Activated naive CD4-positive, alpha-beta T cell treated with anti-CD3 and anti-CD28 coated beads, Interleukin-2, amount 50 U/mL, for 24 hours (primary cell): ENCODE data around the gene F8A1.
"Not testable (repeated sequence)": the region's sequence is repeated elsewhere in the genome, so short reads cannot be mapped to it uniquely, and the experiment has no call there.

Source experiments
- H3K27ac Mint-ChIP-seq: one replicate; pipeline ENCODE4 v1.8.0; 2021; ENCODE audit warnings: mild to moderate bottlenecking, mixed read lengths
- H3K27me3 Mint-ChIP-seq: one replicate; pipeline ENCODE4 v1.8.0; 2021; ENCODE audit warnings: mixed read lengths
- H3K36me3 Mint-ChIP-seq: one replicate; pipeline ENCODE4 v1.8.0; 2021; ENCODE audit warnings: mixed read lengths
- H3K4me1 Mint-ChIP-seq: one replicate; pipeline ENCODE4 v1.8.0; 2021; ENCODE audit warnings: mixed read lengths
- H3K4me3 Mint-ChIP-seq: one replicate; pipeline ENCODE4 v1.8.0; 2021; ENCODE audit warnings: mild to moderate bottlenecking, mixed read lengths
- H3K9me3 Mint-ChIP-seq: one replicate; pipeline ENCODE4 v1.8.0; 2021; ENCODE audit warnings: mixed read lengths

The F8A1 gene

GRCh38 chrX:154886069-154886788, at the start of gene F8A1:
Gene F8A1, plus strand, starts transcription at chrX:154886355. Its CDS starts 20 bp downstream, at chrX:154886375.
- not testable (repeated sequence) for H3K36me3 Mint-ChIP-seq, H3K4me1 Mint-ChIP-seq, H3K27ac Mint-ChIP-seq, H3K27me3 Mint-ChIP-seq, H3K9me3 Mint-ChIP-seq, H3K4me3 Mint-ChIP-seq

GRCh38 chrX:154840856-154841255, 45.3 kb upstream of the F8A1 start:
- no peaks in the 10 kb centered on the region for H3K9me3 Mint-ChIP-seq
- H3K36me3 Mint-ChIP-seq, result no peaks in the 10 kb centered on the region
- no peak overlapping the region for H3K27ac Mint-ChIP-seq
- no peak overlapping the region for H3K4me3 Mint-ChIP-seq
- no peaks in the 10 kb centered on the region for H3K27me3 Mint-ChIP-seq
- no peaks in the 10 kb centered on the region for H3K4me1 Mint-ChIP-seq

- no peaks in the 10 kb centered on the region for H3K4me1 Mint-ChIP-seq
- H3K27ac Mint-ChIP-seq, result no peak overlapping the region
- no peaks in the 10 kb centered on the region for H3K36me3 Mint-ChIP-seq
- H3K4me3 Mint-ChIP-seq, result no peak overlapping the region
- H3K27me3 Mint-ChIP-seq, result no peaks in the 10 kb centered on the region
- H3K9me3 Mint-ChIP-seq, result no peaks in the 10 kb centered on the region
Observed at GRCh38 chrX:154850957-154851611, 35.1 kb upstream of the F8A1 start.

GRCh38 chrX:154855256-154855655, 30.9 kb upstream of the F8A1 start:
- Mint-ChIP-seq H3K36me3 (no peaks in the 10 kb centered on the region), H3K4me1 (no peaks in the 10 kb centered on the region), H3K27me3 (no peaks in the 10 kb centered on the region), H3K27ac (no peak overlapping the region), H3K9me3 (no peaks in the 10 kb centered on the region), H3K4me3 (no peak overlapping the region)

- H3K9me3 Mint-ChIP-seq, H3K4me3 Mint-ChIP-seq, H3K36me3 Mint-ChIP-seq, H3K27ac Mint-ChIP-seq, H3K27me3 Mint-ChIP-seq, H3K4me1 Mint-ChIP-seq: not testable (repeated sequence)
Observed at GRCh38 chrX:154868522-154868921, 17.6 kb upstream of the F8A1 start.

- Mint-ChIP-seq H3K27ac (no peak overlapping the region), H3K27me3 (no peaks in the 10 kb centered on the region), H3K4me3 (no peak overlapping the region), H3K36me3 (no peaks in the 10 kb centered on the region), H3K4me1 (peaks cover 3% of the 10 kb centered on the region), H3K9me3 (peaks cover 5% of the 10 kb centered on the region)
Observed at GRCh38 chrX:154873329-154873728, 12.8 kb upstream of the F8A1 start.

GRCh38 chrX:154884069-154884468, 2.1 kb upstream of the F8A1 start:
- not testable (repeated sequence) for H3K27ac Mint-ChIP-seq, H3K36me3 Mint-ChIP-seq, H3K9me3 Mint-ChIP-seq, H3K4me3 Mint-ChIP-seq, H3K27me3 Mint-ChIP-seq, H3K4me1 Mint-ChIP-seq

GRCh38 chrX:154885057-154885456, 1.1 kb upstream of the F8A1 start:
- H3K9me3 Mint-ChIP-seq, H3K27ac Mint-ChIP-seq, H3K36me3 Mint-ChIP-seq, H3K27me3 Mint-ChIP-seq, H3K4me1 Mint-ChIP-seq, H3K4me3 Mint-ChIP-seq: not testable (repeated sequence)

GRCh38 chrX:154885549-154885948, 606 bp upstream of the F8A1 start:
- H3K4me3 Mint-ChIP-seq, H3K36me3 Mint-ChIP-seq, H3K4me1 Mint-ChIP-seq, H3K9me3 Mint-ChIP-seq, H3K27me3 Mint-ChIP-seq, H3K27ac Mint-ChIP-seq: not testable (repeated sequence)

GRCh38 chrX:154886789-154887221, 650 bp downstream of the F8A1 start:
- peaks cover 12% of the 10 kb centered on the region for H3K4me1 Mint-ChIP-seq
- not testable (repeated sequence) for H3K27ac Mint-ChIP-seq, H3K27me3 Mint-ChIP-seq, H3K9me3 Mint-ChIP-seq, H3K4me3 Mint-ChIP-seq, H3K36me3 Mint-ChIP-seq

- Mint-ChIP-seq H3K27ac (no peak overlapping the region), H3K9me3 (no peaks in the 10 kb centered on the region), H3K4me3 (no peak overlapping the region), H3K36me3 (peaks cover 3% of the 10 kb centered on the region), H3K27me3 (no peaks in the 10 kb centered on the region), H3K4me1 (peaks cover 13% of the 10 kb centered on the region)
Observed at GRCh38 chrX:154890990-154891639, 5.0 kb downstream of the F8A1 start.

GRCh38 chrX:154892296-154892695, 6.1 kb downstream of the F8A1 start:
- H3K27ac Mint-ChIP-seq, result no peak overlapping the region
- peaks cover 13% of the 10 kb centered on the region for H3K4me1 Mint-ChIP-seq
- no peak overlapping the region for H3K4me3 Mint-ChIP-seq
- no peaks in the 10 kb centered on the region for H3K27me3 Mint-ChIP-seq
- peaks cover 3% of the 10 kb centered on the region for H3K36me3 Mint-ChIP-seq
- H3K9me3 Mint-ChIP-seq, result no peaks in the 10 kb centered on the region

GRCh38 chrX:154900323-154900722, 14.2 kb downstream of the F8A1 start:
- no peaks in the 10 kb centered on the region for H3K36me3 Mint-ChIP-seq
- no peak overlapping the region for H3K4me3 Mint-ChIP-seq
- no peaks in the 10 kb centered on the region for H3K4me1 Mint-ChIP-seq
- no peaks in the 10 kb centered on the region for H3K9me3 Mint-ChIP-seq
- no peaks in the 10 kb centered on the region for H3K27me3 Mint-ChIP-seq
- no peak overlapping the region for H3K27ac Mint-ChIP-seq

GRCh38 chrX:154902408-154902807, 16.3 kb downstream of the F8A1 start:
- Mint-ChIP-seq H3K4me3 (no peak overlapping the region), H3K36me3 (no peaks in the 10 kb centered on the region), H3K4me1 (no peaks in the 10 kb centered on the region), H3K9me3 (no peaks in the 10 kb centered on the region), H3K27me3 (no peaks in the 10 kb centered on the region), H3K27ac (no peak overlapping the region)

- no peaks in the 10 kb centered on the region for H3K36me3 Mint-ChIP-seq
Observed at GRCh38 chrX:154908821-154909220, 22.7 kb downstream of the F8A1 start.

GRCh38 chrX:154910048-154910447, 23.9 kb downstream of the F8A1 start:
- not testable (repeated sequence) for H3K27ac Mint-ChIP-seq, H3K4me3 Mint-ChIP-seq, H3K27me3 Mint-ChIP-seq, H3K4me1 Mint-ChIP-seq, H3K36me3 Mint-ChIP-seq, H3K9me3 Mint-ChIP-seq

More at GRCh38 chrX:154908821-154909220, 22.7 kb downstream of the F8A1 start:
- H3K9me3 Mint-ChIP-seq, result no peaks in the 10 kb centered on the region
- H3K4me3 Mint-ChIP-seq, result no peak overlapping the region
- H3K27me3 Mint-ChIP-seq, result peaks cover 2% of the 10 kb centered on the region
- no peak overlapping the region for H3K27ac Mint-ChIP-seq
- H3K4me1 Mint-ChIP-seq, result no peaks in the 10 kb centered on the region
